IMR-90 (cell line): ENCODE results near the gene LYRM4. TPM values are rescaled to one million over a fixed set of nuclear protein-coding genes. Genes with fewer than 3 reads are reported as not detected.

ENCODE experiments used
- ATAC-seq: fragments of 200-7000 bp; cut with Tn5 transposase; 2 replicates; pipeline ENCODE4 v1.9.1; 2020; ENCODE audit warnings: low read depth, mild to moderate bottlenecking, moderate library complexity
- BruUV-seq: library from RNA; stranded (reverse); fragments of 400-500 nt; replicated peaks from 2 replicates; lab custom pipeline; 2021; lab: Mats Ljungman, UMichigan
- CTCF ChIA-PET: fragments of 300-600 bp; formaldehyde crosslinking; extraction: SDS; loops from one replicate; lab custom pipeline; 2021; ENCODE audit warnings: antibody characterized with exemption; lab: Yijun Ruan, JAX
- POLR2A ChIA-PET: fragments of 300-600 bp; sonication (Branson Sonifier 250); formaldehyde crosslinking; loops from one replicate; lab custom pipeline; 2022; ENCODE audit warnings: antibody characterized with exemption; ENCODE audit not compliant: unreplicated experiment; lab: Charles Lee
- DNase-seq: peaks from one replicate; pipeline ENCODE4 v3.0.0; 2013
- H2AFZ ChIP-seq: replicated peaks from 2 replicates; pipeline ENCODE3; 2013; ENCODE audit warnings: low read length, mild to moderate bottlenecking; ENCODE audit not compliant: poor library complexity
- H2AK5ac ChIP-seq: 2 replicates; pipeline ENCODE4 v1.6.1; 2013; ENCODE audit warnings: low read depth, low read length, inconsistent platforms
- H2AK9ac ChIP-seq: replicated peaks from 2 replicates; pipeline ENCODE3; 2013; ENCODE audit warnings: mild to moderate bottlenecking, low read depth, low read length, moderate library complexity; ENCODE audit not compliant: poor library complexity
- H2BK120ac ChIP-seq: 2 replicates; pipeline ENCODE4 v1.6.1; 2013; ENCODE audit warnings: low read depth, low read length, inconsistent platforms
- H2BK15ac ChIP-seq: 3 replicates; pipeline ENCODE4 v1.6.1; 2013; ENCODE audit warnings: low read depth, low read length, inconsistent platforms
- H2BK20ac ChIP-seq: 2 replicates; pipeline ENCODE4 v1.6.1; 2013; ENCODE audit warnings: low read depth, mild to moderate bottlenecking, inconsistent platforms, low read length, moderate library complexity
- H2BK5ac ChIP-seq: 2 replicates; pipeline ENCODE4 v1.6.1; 2013; ENCODE audit warnings: mild to moderate bottlenecking, low read depth, low read length, inconsistent platforms; ENCODE audit not compliant: poor library complexity, severe bottlenecking
- H3K14ac ChIP-seq: replicated peaks from 2 replicates; pipeline ENCODE4 v1.6.1; 2013; ENCODE audit warnings: low read depth, low read length, inconsistent platforms
- H3K18ac ChIP-seq: 2 replicates; pipeline ENCODE4 v1.6.1; 2013; ENCODE audit warnings: low read depth, low read length, control low read depth
- H3K23ac ChIP-seq: 2 replicates; pipeline ENCODE4 v1.6.1; 2013; ENCODE audit warnings: low read depth, low read length, inconsistent platforms
- H3K27ac ChIP-seq: 2 replicates; pipeline ENCODE4 v1.5.1; 2013; ENCODE audit warnings: mild to moderate bottlenecking, control low read depth, low read length; ENCODE audit not compliant: insufficient read depth
- H3K27me3 ChIP-seq: 2 replicates; pipeline ENCODE4 v1.6.1; 2013; ENCODE audit warnings: low read length; ENCODE audit not compliant: control insufficient read depth, insufficient read depth
- H3K36me3 ChIP-seq: 2 replicates; pipeline ENCODE4 v1.6.1; 2013; ENCODE audit warnings: low read length, mixed read lengths; ENCODE audit not compliant: control insufficient read depth, insufficient read depth
- H3K4ac ChIP-seq: 2 replicates; pipeline ENCODE4 v1.6.1; 2013; ENCODE audit warnings: low read depth, low read length, inconsistent platforms
- H3K4me1 ChIP-seq: 2 replicates; pipeline ENCODE4 v1.6.1; 2013; ENCODE audit warnings: low read length, mixed read lengths; ENCODE audit not compliant: control insufficient read depth, insufficient read depth
- H3K4me2 ChIP-seq: 2 replicates; pipeline ENCODE4 v1.6.1; 2013; ENCODE audit warnings: low read depth, mild to moderate bottlenecking, control low read depth, low read length, moderate library complexity
- H3K4me3 ChIP-seq: 2 replicates; pipeline ENCODE4 v1.5.1; 2013; ENCODE audit warnings: low read depth, mild to moderate bottlenecking, control low read depth, low read length, moderate library complexity; ENCODE audit not compliant: insufficient read depth
- H3K56ac ChIP-seq: 2 replicates; pipeline ENCODE4 v1.6.1; 2013; ENCODE audit warnings: low read length, inconsistent platforms; ENCODE audit not compliant: insufficient read depth; ENCODE audit errors: extremely low read depth
- H3K79me1 ChIP-seq, 2 experiments: 2 replicates each; pipeline ENCODE4 v1.6.1; 2013; ENCODE audit warnings: low read length in 2 of 2, inconsistent platforms in 1 of 2, low read depth in 1 of 2
- H3K9ac ChIP-seq: 2 replicates; pipeline ENCODE4 v1.6.1; 2013; ENCODE audit warnings: low read depth, low read length, control low read depth
- H3K9me1 ChIP-seq: 2 replicates; pipeline ENCODE4 v1.6.1; 2013; ENCODE audit warnings: low read length, inconsistent platforms; ENCODE audit not compliant: insufficient read depth
- H3K9me3 ChIP-seq: 2 replicates; pipeline ENCODE4 v1.6.1; 2013; ENCODE audit warnings: low read length; ENCODE audit not compliant: control insufficient read depth, insufficient read depth
- H4K20me1 ChIP-seq: 2 replicates; pipeline ENCODE4 v1.6.1; 2013; ENCODE audit warnings: low read length, inconsistent platforms; ENCODE audit not compliant: insufficient read depth
- H4K5ac ChIP-seq: 2 replicates; pipeline ENCODE4 v1.6.1; 2013; ENCODE audit warnings: mild to moderate bottlenecking, low read depth, low read length, control low read depth
- H4K8ac ChIP-seq, 2 experiments: 2 replicates each; pipeline ENCODE4 v1.6.1; 2013; ENCODE audit warnings: low read depth in 2 of 2, low read length in 2 of 2, control low read depth in 1 of 2, inconsistent platforms in 1 of 2
- H4K91ac ChIP-seq: 2 replicates; pipeline ENCODE4 v1.6.1; 2013; ENCODE audit warnings: low read depth, low read length, inconsistent platforms; ENCODE audit not compliant: insufficient read depth
- CEBPB ChIP-seq: IDR thresholded peaks from 2 replicates; pipeline ENCODE4 v1.6.1; 2012; ENCODE audit warnings: low read depth, low read length, improper control_type of control experiment
- CHD1 ChIP-seq: IDR thresholded peaks from 2 replicates; pipeline ENCODE4 v1.6.1; 2012; ENCODE audit warnings: low read depth, low read length, improper control_type of control experiment
- ELK1 ChIP-seq: fragments of 150-350 bp; IDR thresholded peaks from 2 replicates; pipeline ENCODE4 v1.6.1; 2016; ENCODE audit warnings: low read depth, mild to moderate bottlenecking, low read length, moderate library complexity, borderline replicate concordance
- MAFK ChIP-seq: IDR thresholded peaks from 2 replicates; pipeline ENCODE4 v1.6.1; 2012; ENCODE audit warnings: low read depth, low read length, improper control_type of control experiment
- MAZ ChIP-seq: IDR thresholded peaks from 2 replicates; pipeline ENCODE4 v1.6.1; 2012; ENCODE audit warnings: low read depth, mild to moderate bottlenecking, low read length, improper control_type of control experiment, moderate library complexity, borderline replicate concordance
- POLR2A ChIP-seq: IDR thresholded peaks from 2 replicates; pipeline ENCODE4 v1.6.1; 2012; ENCODE audit warnings: mild to moderate bottlenecking, low read depth, low read length
- RFX5 ChIP-seq: IDR thresholded peaks from 2 replicates; pipeline ENCODE4 v1.8.0; 2012; ENCODE audit warnings: low read depth, mild to moderate bottlenecking, low read length, moderate library complexity
- SMC3 ChIP-seq: fragments of 150-350 bp; IDR thresholded peaks from 2 replicates; pipeline ENCODE4 v1.6.1; 2016; ENCODE audit warnings: low read depth, mild to moderate bottlenecking, antibody characterized with exemption, low read length, moderate library complexity
- USF2 ChIP-seq: fragments of 150-350 bp; IDR thresholded peaks from 2 replicates; pipeline ENCODE4 v1.6.1; 2017; ENCODE audit warnings: mild to moderate bottlenecking, antibody characterized with exemption, low read length, low read depth
- WGBS, 2 experiments: methylation state at CpG; one replicate each; pipeline versions ENCODE4 v1.1.5 to v1.1.7; 2013; ENCODE audit warnings: missing lambda C conversion rate in 2 of 2; ENCODE audit not compliant: insufficient read length in 1 of 2; ENCODE audit errors: extremely low coverage in 2 of 2; 5-methylcytosine and 5-hydroxymethylcytosine counted together
- dilution Hi-C: fragments of 300-500 bp; cut with HindIII; formaldehyde crosslinking; loops from one replicate; pipeline ENCODE4 v1.14.3; 2018; ENCODE audit warnings: low sequenced_read_pairs; ENCODE audit not compliant: unreplicated experiment
- in situ Hi-C: fragments of 300-500 bp; cut with MboI; formaldehyde crosslinking; loops from 3 replicates; pipeline ENCODE4 v1.14.3; 2019; ENCODE audit warnings: low sequenced_read_pairs, inconsistent platforms, mixed read lengths
- intact Hi-C: fragments of 100-400 bp; cut with micrococcal nuclease; formaldehyde crosslinking; loops from 2 replicates; pipeline ENCODE4 v1.10.0; 2022
- polyA plus RNA-seq, 3 experiments: library from polyadenylated mRNA; depleted of rRNA; stranded (reverse); fragments of >200 nt; gene quantifications; 2 replicates each; pipeline ENCODE4 v1.2.3, GENCODE V29; 2012; ENCODE audit warnings: low replicate concordance in 1 of 3
- total RNA-seq: library from RNA; depleted of rRNA; stranded (reverse); fragments of >200 nt; gene quantifications from 2 replicates; pipeline ENCODE4 v1.2.3, GENCODE V29; 2012

Gene LYRM4
- total and polyA plus RNA-seq, 2 of the 4 experiments (the other 2 are of a cell fraction), result 11.5 to 26.6 TPM

- in situ Hi-C loops (no loop called here), dilution Hi-C loops (no loop called here), intact Hi-C loops (no loop called here)
- Histone ChIP-seq H3K9me1 (peaks cover 10% of the 10 kb centered on the region), H3K36me3 (no peaks in the 10 kb centered on the region; the same call in 1 of the 2 replicates), H3K4me2 (no peak overlapping the region), H3K27me3 (no peaks in the 10 kb centered on the region), H3K4ac (no peak overlapping the region), H3K23ac (no peak overlapping the region), H3K14ac (no peak overlapping the region), H3K56ac (no peak overlapping the region), H3K18ac (no peak overlapping the region), H3K4me1 (no peaks in the 10 kb centered on the region), H4K91ac (no peak overlapping the region), H2BK15ac (no peak overlapping the region), H2AK9ac (no peak overlapping the region), H3K79me1 (peaks cover 10 to 35% of the 10 kb centered on the region in 2 experiments), H3K9ac (no peak overlapping the region), H3K4me3 (no peak overlapping the region), H4K8ac (no peak overlapping the region), H2AK5ac (no peak overlapping the region), H2BK20ac (no peak overlapping the region), H4K5ac (no peak overlapping the region), H4K20me1 (no peaks in the 10 kb centered on the region), H2BK120ac (no peak overlapping the region), H2BK5ac (no peak overlapping the region), H3K27ac (no peak overlapping the region), H2AFZ (no peak overlapping the region), H3K9me3 (no peaks in the 10 kb centered on the region)
- DNase-seq (no peak), ATAC-seq (no peak)
- POLR2A ChIA-PET, result no interaction called here
- no TSS peak for BruUV-seq
- TF ChIP-seq SMC3 (no peak), CEBPB (no peak), MAFK (no peak), CHD1 (no peak), RFX5 (no peak), ELK1 (no peak), POLR2A (no peak), USF2 (no peak), MAZ (no peak)
- CTCF ChIA-PET, result no interaction called here
- WGBS, 2 experiments, result 78% methylated on average over 3 of the region's 9 CpGs; no CpG with 5 or more reads in 1 of the 2 experiments
Measured at GRCh38 chr6:5248302-5249098, 12.2 kb downstream of the LYRM4 start.
